GM18867 (cell line): ENCODE results near the gene CHI3L1.
A peak's percentile ranks its signal among the peaks of the same experiment; 100 is the strongest.

ENCODE experiments used
- ATAC-seq: cut with Tn5 transposase; IDR thresholded peaks from one replicate; pipeline ENCODE4 v1.9.1; 2021; ENCODE audit warnings: mild to moderate bottlenecking, moderate library complexity; ENCODE audit not compliant: unreplicated experiment

Gene CHI3L1

DNA sequence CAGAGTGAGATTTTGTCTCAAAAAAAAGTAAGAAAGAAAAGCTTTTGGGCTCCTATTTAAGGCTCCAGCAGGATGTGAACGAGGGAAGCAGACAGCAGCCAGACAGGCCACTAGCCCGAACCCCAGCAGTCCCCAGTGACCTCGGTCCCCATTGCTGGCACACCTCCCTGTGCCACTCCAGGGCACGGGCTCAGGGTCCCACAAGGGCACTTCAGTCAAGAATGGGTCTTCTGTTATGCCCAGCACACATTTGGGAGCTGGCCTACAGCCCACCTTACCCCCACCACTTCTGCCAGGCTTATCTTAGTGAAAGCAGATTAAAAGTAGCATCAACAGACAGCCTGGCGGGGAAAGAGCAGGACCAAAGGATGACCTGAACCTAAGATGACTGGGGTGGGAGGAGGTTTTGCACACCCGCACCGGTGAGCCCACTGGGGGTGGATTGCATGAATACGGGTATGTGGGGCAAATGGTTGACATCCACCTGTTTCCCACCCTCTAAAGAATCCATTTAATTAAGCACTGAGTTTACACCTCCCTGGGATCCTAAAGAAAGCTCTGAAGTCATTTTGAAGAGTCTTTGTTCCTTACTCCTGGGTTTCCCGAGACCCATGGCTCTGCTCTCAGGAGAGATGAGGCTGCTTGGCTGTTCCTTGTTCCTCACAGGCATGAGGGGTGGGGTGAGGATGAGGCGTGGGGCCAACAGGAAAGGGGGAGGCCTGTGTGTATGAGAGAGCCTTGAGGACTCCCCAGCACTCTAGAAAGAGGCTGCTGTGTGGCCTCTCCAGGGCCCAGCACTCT is 4.7 kb downstream of the CHI3L1 start:
- no peak for ATAC-seq

GRCh38 chr1:203180611-203181330 is 5.7 kb downstream of the CHI3L1 start:
- ATAC-seq: no peak

DNA sequence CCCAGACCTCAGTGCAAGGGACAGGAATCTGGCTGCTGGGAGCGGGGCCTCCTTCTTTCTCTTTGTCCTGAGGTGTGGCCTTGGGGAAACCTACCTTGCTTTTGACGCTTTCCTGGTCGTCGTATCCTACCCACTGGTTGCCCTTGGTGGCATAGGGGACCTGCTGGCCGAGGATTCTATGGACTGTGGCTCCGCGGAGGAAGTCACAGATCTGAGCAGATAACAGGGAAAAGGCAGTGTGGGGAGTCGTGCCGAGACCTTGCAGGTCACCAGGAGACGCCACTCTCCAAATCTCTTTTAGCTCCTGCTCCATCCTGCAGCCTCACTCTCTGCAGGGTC is 6.9 kb downstream of the CHI3L1 start:
- ATAC-seq: no peak

DNA sequence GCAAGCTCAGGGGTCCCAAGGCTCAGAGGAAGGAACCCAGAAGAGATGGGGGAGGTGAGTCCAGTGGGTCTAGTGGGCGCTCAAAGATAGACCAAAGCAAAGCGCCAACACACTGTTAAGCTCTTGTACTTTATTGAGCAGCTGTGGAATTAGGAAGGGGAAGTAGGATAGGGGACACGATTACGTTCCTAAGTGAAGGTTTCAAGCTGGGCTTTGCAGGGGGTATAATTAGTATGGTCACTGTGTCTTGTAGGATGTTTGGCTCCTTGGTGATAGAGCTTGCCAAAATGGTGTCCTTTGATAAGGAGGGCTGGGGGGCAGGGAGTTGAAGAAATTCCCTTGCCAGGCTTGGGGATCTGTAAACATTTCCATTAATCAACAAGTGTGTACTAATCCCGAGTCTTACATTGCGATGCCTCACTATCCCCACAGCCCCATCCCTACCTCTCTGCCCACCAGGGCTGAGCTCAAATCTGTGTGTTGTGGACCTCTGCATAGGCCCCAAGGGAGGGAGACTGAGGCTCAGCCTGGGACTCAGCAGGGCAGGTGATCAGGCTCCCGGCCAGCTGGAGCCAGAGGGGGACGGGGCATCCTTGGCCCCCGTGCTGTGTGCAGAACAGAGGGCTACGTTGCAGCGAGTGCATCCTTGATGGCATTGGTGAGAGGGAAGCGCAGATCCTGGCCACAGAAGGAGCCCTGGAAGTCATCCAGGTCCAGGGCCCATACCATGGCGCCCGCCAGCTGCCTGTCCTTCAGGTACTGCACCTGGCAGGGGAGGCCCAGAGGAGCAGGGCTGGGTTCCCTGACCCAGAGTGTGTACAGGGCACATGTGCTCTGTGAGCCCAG is 7.5 kb downstream of the CHI3L1 start:
- ATAC-seq: no peak

GRCh38 chr1:203178083-203178482 is 8.4 kb downstream of the CHI3L1 start:
- ATAC-seq: no peak

- ATAC-seq: no peak
These were observed 8.9 kb downstream of the CHI3L1 start for GRCh38 chr1:203177470-203178039.

- no peak for ATAC-seq
These were observed 9.5 kb downstream of the CHI3L1 start for GRCh38 chr1:203177036-203177405.

GRCh38 chr1:203176273-203177035 is 10.1 kb downstream of the CHI3L1 start:
- ATAC-seq: no peak

- no peak for ATAC-seq
These were observed 10.7 kb downstream of the CHI3L1 start for GRCh38 chr1:203175827-203176241.

GRCh38 chr1:203175237-203175826 is 11.2 kb downstream of the CHI3L1 start, which contains the start of gene MYBPH:
Gene MYBPH, minus strand, starts transcription at chr1:203175826. Its CDS starts 71 bp downstream, at chr1:203175755.
- no peak for ATAC-seq

- no peak for ATAC-seq
These were observed 12.0 kb downstream of the CHI3L1 start for GRCh38 chr1:203174324-203174985.

GRCh38 chr1:203173566-203173965 is 12.9 kb downstream of the CHI3L1 start:
- peak; percentile 85 for ATAC-seq

- ATAC-seq: no peak
These were observed 13.4 kb downstream of the CHI3L1 start for GRCh38 chr1:203173011-203173555.

- no peak for ATAC-seq
These were observed 14.1 kb downstream of the CHI3L1 start for GRCh38 chr1:203172184-203173010.

GRCh38 chr1:203171341-203172183 is 14.9 kb downstream of the CHI3L1 start:
- no peak for ATAC-seq

GRCh38 chr1:203170625-203171330 is 15.7 kb downstream of the CHI3L1 start:
- ATAC-seq: no peak
